Subcutaneous adipose tissue (tissue), 4 donors: Measurements from ENCODE around the gene MAMDC2. TPM values are rescaled to one million over a fixed set of nuclear protein-coding genes. Genes with fewer than 3 reads are reported as not detected.

Experiments
- total RNA-seq, 4 donors: library from RNA; depleted of rRNA; stranded (reverse); fragments of >200 nt; gene quantifications; one replicate each; pipeline ENCODE4 v1.1.0, GENCODE V29; 2016
- TF ChIP-seq, protein P1 (sequence below): fragments of 450-650 bp; IDR thresholded peaks from one replicate; pipeline ENCODE4 v1.5.1; 2016; ENCODE audit warnings: low read depth, mild to moderate bottlenecking, control low read depth, antibody characterized with exemption, moderate library complexity

The MAMDC2 gene
- total RNA-seq, 4 donors from 2014 or later, result 18.3 to 46.0 (median 21.8) TPM

DNA sequence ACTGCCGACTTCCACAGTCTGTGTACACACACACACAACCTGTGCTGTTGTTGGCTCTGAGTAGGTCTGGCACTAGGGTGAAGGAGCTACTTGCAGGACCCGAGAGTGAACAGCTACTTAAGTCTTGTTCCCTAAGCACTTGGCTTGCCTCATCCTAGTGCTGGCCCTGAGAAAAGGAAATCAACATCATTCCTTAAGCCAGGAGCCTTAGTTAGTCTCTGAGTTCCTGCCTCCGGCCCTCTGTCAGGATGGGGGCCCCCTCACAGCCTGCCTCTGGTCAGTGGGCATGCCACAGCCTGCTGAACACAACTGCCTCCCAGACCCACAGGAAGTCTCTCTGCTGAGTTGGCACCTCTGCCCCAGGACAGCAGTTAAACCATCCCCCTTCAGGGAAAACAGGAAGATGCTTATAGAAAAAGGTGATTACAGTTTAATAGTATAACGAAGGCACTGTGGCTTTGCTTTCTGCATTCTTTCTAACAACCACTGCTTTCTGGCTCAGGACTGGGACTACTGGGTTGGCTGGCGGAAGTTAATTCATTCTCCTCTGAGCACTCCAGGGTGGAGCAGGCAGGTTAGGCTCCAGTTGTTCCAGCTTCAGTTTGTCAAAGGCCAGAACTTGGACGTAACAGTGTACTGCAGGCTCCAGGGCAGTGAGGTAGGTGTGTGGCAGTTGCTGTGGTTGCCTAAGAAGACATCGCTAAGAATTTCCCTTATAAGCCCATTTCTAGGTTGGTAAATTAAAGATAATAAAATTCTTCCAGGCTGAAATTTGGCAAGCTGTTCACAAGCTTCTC, 2.8 kb downstream of the MAMDC2 start:
- TF ChIP-seq, protein P1, sequence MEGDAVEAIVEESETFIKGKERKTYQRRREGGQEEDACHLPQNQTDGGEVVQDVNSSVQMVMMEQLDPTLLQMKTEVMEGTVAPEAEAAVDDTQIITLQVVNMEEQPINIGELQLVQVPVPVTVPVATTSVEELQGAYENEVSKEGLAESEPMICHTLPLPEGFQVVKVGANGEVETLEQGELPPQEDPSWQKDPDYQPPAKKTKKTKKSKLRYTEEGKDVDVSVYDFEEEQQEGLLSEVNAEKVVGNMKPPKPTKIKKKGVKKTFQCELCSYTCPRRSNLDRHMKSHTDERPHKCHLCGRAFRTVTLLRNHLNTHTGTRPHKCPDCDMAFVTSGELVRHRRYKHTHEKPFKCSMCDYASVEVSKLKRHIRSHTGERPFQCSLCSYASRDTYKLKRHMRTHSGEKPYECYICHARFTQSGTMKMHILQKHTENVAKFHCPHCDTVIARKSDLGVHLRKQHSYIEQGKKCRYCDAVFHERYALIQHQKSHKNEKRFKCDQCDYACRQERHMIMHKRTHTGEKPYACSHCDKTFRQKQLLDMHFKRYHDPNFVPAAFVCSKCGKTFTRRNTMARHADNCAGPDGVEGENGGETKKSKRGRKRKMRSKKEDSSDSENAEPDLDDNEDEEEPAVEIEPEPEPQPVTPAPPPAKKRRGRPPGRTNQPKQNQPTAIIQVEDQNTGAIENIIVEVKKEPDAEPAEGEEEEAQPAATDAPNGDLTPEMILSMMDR, result no peak

DNA sequence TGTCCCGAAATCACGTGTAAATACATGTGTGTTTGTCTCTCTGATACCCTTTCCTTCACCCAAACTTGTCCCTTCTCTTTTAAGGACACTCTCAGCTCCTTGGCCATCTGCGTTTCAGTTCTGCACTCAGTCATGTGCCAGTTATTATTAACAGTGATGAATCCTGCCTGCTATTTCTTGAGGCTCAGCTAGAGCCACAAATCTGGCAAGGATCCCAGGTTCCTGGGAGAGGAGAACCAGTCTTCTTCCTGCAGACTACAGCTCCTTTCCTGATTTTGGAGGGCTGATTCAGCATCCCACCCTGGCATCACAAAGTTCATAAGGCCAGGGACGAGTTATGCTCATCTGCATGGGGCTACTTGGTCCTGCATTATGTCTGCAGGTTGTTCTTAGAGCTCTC, 5.6 kb downstream of the MAMDC2 start:
- TF ChIP-seq, protein P1, result no peak

GRCh38 chr9:70049672-70050271, 6.1 kb downstream of the MAMDC2 start:
- TF ChIP-seq, protein P1, result no peak

- TF ChIP-seq, protein P1, result no peak
Observed at GRCh38 chr9:70052768-70053167, 9.1 kb downstream of the MAMDC2 start.

GRCh38 chr9:70053864-70054263, 10.2 kb downstream of the MAMDC2 start:
- TF ChIP-seq, protein P1, result no peak

DNA sequence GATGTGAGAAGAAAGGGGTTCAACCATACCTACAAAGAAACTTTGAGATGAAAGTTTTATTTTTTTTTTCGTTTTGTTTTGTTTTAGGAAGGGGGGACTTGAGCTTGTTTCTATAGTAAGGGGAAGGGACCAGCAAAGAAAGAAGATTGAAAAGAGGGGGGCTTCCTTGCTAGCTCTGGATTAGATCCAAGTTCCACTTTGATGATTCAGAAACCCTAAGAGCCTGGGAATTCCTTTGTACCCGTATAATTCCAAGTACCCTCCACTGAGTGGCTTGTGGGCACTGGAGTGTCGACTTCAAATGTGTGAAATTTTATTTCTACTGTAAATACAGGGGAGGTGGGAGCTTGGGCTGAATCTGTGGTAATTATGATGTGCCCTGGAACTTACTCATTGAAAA, 10.9 kb downstream of the MAMDC2 start:
- TF ChIP-seq, protein P1, result no peak

DNA sequence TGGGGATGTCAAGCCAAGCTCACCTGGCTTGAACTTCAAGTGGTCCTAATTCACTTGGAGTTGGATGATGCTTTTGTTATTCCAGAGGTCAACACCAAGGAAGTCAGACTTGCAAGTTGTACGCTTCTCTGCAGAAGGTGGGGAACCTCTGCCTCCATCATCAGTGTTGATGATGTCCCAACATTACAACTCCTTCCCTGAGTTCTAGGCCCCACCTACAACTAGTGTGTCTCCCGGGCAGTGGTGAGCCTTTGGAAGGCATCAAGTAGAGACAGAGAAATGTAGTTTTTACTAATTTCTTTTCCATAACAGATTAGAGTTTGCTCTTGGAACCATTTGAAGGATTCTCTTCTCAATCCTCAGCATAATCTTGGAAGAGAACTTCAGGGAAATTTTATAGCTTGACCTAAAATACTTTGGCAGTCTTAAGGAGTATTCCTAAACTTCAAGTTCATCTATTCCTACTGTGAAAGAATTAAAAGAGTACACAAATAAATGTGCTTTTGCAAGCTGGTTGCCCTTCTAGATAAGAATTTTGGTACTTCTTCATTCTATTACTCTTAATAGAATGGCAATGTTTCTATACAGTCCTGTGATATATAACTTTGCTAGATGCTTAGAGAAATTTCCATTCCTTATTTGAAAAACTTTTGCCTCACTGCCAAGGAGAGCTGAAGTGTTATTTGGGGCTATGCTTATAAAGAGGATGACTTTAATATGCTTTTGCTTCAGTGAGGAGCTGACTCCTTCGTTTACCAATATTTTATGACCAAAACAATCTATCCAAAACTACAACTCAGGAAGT, 12.0 kb downstream of the MAMDC2 start:
- TF ChIP-seq, protein P1, result no peak
